GM19025 (cell line): ENCODE data around the gene KCNA2.

Experiments used
- ATAC-seq: cut with Tn5 transposase; IDR thresholded peaks from one replicate; pipeline ENCODE4 v1.9.1; 2021; ENCODE audit warnings: mild to moderate bottlenecking, low read depth, moderate library complexity; ENCODE audit not compliant: unreplicated experiment

The KCNA2 gene

GRCh38 chr1:110605446-110605845 lies 712 bp downstream of the KCNA2 start:
- no peak for ATAC-seq

- ATAC-seq, result no peak
Measured at GRCh38 chr1:110604586-110605148, 1.5 kb downstream of the KCNA2 start.

GRCh38 chr1:110603058-110603457 lies 3.1 kb downstream of the KCNA2 start:
- ATAC-seq, result no peak

DNA sequence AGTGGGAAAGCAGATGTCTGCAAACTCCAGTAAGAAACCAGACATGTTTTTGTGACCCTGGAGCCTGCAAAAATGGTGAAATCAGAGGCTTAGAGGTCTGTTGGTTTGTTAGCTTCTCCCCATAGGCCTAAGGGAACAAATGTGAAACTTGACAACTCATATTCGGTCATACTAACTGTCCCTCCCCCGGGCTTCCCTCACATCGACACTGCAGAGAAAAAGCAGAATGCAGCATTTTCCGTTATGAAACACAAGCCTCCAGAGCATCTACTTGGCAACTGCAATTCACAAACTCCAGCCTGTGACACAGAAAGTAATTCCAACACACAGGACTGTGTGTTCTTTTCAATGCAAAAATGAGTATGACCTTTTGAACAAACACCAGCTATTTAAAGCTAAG lies 3.7 kb downstream of the KCNA2 start:
- ATAC-seq, result no peak

GRCh38 chr1:110601332-110601731 lies 4.8 kb downstream of the KCNA2 start:
- ATAC-seq, result no peak

DNA sequence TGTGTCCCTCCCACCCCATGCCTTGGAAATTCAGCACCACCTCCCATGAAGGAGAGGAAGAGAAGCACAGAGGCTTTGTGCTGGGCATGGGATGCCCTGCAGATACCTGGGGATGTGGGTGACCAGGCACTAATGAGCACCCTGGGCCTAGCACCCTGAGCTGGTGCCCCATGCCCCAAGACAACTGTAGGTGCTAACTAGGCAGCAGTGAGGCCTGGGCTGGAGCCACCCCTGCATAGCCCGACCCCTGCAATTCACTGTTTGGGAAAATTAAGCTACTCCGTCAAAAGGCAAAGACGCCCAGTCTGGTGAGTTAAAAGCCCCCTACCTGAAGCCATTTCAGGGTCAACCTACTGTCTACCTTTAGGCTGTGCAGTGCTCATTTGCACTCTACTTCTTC lies 5.4 kb downstream of the KCNA2 start:
- ATAC-seq, result no peak

GRCh38 chr1:110597966-110598365 lies 8.2 kb downstream of the KCNA2 start:
- no peak for ATAC-seq

- no peak for ATAC-seq
Measured at GRCh38 chr1:110596312-110596711, 9.8 kb downstream of the KCNA2 start.

DNA sequence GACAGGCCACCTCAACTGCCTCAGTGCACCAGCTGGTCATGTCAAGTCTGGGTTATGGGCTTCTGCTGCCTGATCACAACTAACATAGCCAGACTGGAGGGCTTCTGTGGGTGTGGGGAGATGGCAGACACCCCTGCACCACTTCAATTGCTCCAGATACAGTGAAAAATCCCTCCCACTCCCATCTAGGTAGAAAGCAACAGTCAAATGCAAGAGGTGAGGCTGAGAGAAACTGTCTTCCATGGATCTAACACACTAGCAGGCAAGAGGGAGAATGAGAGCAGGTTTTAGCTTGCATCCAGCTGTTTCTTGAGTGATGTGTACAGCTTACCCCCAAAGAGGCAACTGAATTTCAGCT lies 10.8 kb downstream of the KCNA2 start:
- no peak for ATAC-seq

DNA sequence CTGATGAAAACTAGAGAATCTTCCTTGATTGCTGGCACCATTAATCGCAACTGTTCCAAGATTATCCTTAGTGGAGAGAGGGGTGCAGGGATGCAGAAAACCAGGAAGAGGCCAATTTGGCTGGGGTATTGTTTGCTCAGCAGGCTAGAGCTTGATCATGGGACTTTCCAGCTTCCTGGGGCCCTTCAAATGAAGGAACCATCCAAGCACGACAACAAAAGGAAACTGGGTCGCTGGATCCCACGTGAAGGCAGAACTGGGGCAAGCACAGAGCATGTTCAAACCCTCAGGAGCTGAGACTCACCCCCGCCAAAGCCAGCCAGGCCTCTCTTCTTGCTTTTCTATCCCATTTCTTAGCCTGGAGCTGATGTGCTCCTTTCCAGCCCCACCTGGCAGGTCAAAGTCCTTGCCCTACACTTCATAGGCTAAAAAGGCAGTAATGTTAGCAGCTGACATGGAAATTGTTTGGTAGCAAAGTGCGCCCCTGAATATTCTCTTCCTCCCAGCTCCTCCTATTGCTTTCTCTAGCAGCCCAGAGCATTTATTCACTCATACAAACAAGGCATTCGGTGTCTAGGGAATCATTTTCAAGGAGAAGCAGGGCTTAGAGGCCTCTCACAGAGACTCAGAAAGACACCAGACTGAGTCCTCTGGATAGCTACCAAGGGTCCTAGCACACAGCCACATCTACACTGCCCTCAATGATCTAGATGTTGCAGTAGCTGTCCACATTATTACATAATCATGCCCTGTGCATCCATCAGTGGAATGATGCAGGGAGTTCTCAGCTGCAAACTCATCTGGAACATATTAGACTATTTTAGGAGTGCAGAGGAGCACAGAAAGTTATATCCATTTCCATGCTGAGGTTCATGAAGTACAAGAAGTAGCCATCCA lies 11.5 kb downstream of the KCNA2 start:
- no peak for ATAC-seq

DNA sequence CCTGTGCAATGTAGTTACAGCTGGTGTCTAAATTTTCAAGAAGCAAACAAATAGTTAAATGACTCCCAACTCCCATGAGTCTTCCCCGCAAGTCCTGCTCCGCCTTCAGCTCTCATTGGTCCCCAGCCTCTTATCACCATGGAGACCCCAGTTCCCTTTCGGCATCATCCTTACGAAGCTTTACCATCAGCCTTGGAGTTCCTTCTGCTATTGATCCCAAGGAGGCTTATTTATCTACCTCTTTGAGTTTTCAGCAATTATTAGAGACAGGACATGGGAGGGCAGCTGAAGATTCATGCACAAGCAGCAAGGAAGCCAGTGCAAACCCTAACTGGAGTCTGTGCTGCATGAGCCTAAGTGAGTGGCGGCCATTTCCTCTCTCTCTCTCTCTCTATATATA lies 12.3 kb downstream of the KCNA2 start:
- no peak for ATAC-seq

- no peak for ATAC-seq
Measured at GRCh38 chr1:110591956-110592355, 14.2 kb downstream of the KCNA2 start.

- no peak for ATAC-seq
Measured at GRCh38 chr1:110588991-110589390, 17.2 kb downstream of the KCNA2 start.

DNA sequence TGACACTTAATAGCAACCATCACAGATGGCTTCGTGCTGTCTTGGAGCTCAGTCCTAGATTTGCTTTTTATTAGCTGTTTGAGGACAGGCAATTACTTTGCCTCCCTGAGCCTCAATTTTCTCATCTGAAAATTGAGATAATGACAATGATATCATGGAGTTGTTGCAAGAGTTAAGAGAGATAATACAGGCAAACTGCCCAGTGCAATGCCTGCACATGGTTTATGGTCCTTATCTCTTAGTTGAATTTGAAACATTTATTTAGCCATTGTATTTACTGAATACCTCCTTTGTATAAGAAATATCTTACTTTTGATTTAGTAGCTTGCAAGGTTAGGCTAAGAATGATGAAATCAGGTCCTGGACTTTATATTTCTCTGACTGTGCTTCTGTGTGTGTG lies 17.7 kb downstream of the KCNA2 start:
- ATAC-seq, result no peak

GRCh38 chr1:110587906-110588305 lies 18.3 kb downstream of the KCNA2 start:
- ATAC-seq, result no peak

- no peak for ATAC-seq
Measured at GRCh38 chr1:110585481-110585880, 20.7 kb downstream of the KCNA2 start.

GRCh38 chr1:110584045-110584444 lies 22.1 kb downstream of the KCNA2 start:
- no peak for ATAC-seq

GRCh38 chr1:110583505-110583904 lies 22.7 kb downstream of the KCNA2 start:
- no peak for ATAC-seq

GRCh38 chr1:110582378-110582777 lies 23.8 kb downstream of the KCNA2 start:
- ATAC-seq, result no peak

- ATAC-seq, result no peak
Measured at GRCh38 chr1:110581682-110582145, 24.4 kb downstream of the KCNA2 start.

GRCh38 chr1:110580244-110580643 lies 25.9 kb downstream of the KCNA2 start:
- no peak for ATAC-seq

GRCh38 chr1:110579460-110579859 lies 26.7 kb downstream of the KCNA2 start:
- ATAC-seq, result no peak
